GM12878 (cell line): ENCODE data around the gene CALY. TPM values are rescaled to one million over a fixed set of nuclear protein-coding genes. Genes with fewer than 3 reads are reported as not detected.

Source experiments
- ATAC-seq: fragments of 200-7000 bp; cut with Tn5 transposase; 3 replicates; pipeline ENCODE4 v1.9.1; 2020; ENCODE audit warnings: mild to moderate bottlenecking, moderate library complexity
- BruUV-seq: library from RNA; stranded (reverse); fragments of 400-500 nt; replicated peaks from 2 replicates; lab custom pipeline; 2021; lab: Mats Ljungman, UMichigan
- CTCF ChIA-PET: fragments of 300-600 bp; sonication (Branson Sonifier 250); formaldehyde crosslinking; extraction: SDS; loops from one replicate; lab custom pipeline; 2021; ENCODE audit warnings: inconsistent platforms; lab: Yijun Ruan, JAX
- POLR2A ChIA-PET: fragments of 350-600 bp; formaldehyde crosslinking; extraction: SDS; loops from one replicate; lab custom pipeline; 2021; ENCODE audit warnings: inconsistent platforms; lab: Charles Lee
- RAD21 ChIA-PET: fragments of 300-600 bp; sonication (Branson Sonifier 250); formaldehyde crosslinking; loops from one replicate; lab custom pipeline; 2023; ENCODE audit warnings: antibody characterized with exemption; ENCODE audit not compliant: unreplicated experiment; lab: Charles Lee
- SMC1A ChIA-PET: fragments of 300-600 bp; sonication (Branson Sonifier 250); formaldehyde crosslinking; loops from one replicate; lab custom pipeline; 2023; ENCODE audit not compliant: unreplicated experiment, uncharacterized antibody; lab: Charles Lee
- DNase-seq: peaks from one replicate; pipeline ENCODE4 v3.0.0-alpha.2; 2011; ENCODE audit warnings: low read depth, low spot score
- FAIRE-seq: peaks from 3 replicates; lab custom pipeline; 2011; peaks lifted over from hg19 to GRCh38; lab: Jason Lieb, UNC
- H2AFZ ChIP-seq: 2 replicates; pipeline ENCODE4 v1.6.0; 2011; ENCODE audit warnings: low read depth, low read length, control low read depth; ENCODE audit not compliant: control insufficient read depth
- H3K27ac ChIP-seq: 2 replicates; pipeline ENCODE4 v1.5.1; 2011; ENCODE audit warnings: control low read depth; ENCODE audit not compliant: control insufficient read depth, insufficient read depth
- H3K27me3 ChIP-seq, 2 experiments: replicated peaks in 1 of 2; 2 replicates each; pipeline versions ENCODE4 v1.6.0 to v1.6.1; 2011; ENCODE audit warnings: low read length in 1 of 2; ENCODE audit not compliant: control insufficient read depth in 2 of 2, insufficient read depth in 2 of 2
- H3K36me3 ChIP-seq, 2 experiments: 2 replicates each; pipeline ENCODE4 v1.5.1; 2011; ENCODE audit warnings: low read length in 1 of 2; ENCODE audit not compliant: control insufficient read depth in 2 of 2, insufficient read depth in 2 of 2
- H3K4me1 ChIP-seq: 2 replicates; pipeline ENCODE4 v1.6.1; 2011; ENCODE audit warnings: mild to moderate bottlenecking, low read length, moderate library complexity, mixed read lengths; ENCODE audit not compliant: control insufficient read depth, insufficient read depth
- H3K4me2 ChIP-seq: 2 replicates; pipeline ENCODE4 v1.6.0; 2011; ENCODE audit warnings: control low read depth; ENCODE audit not compliant: control insufficient read depth, insufficient read depth
- H3K4me3 ChIP-seq: fragments of 200-600 bp; sonication (generic); 2 replicates; pipeline ENCODE4 v1.5.1; 2016
- H3K79me2 ChIP-seq: 2 replicates; pipeline ENCODE4 v1.6.0; 2011; ENCODE audit warnings: low read length; ENCODE audit not compliant: control insufficient read depth, insufficient read depth
- H3K9ac ChIP-seq: 2 replicates; pipeline ENCODE4 v1.8.0; 2011; ENCODE audit warnings: low read length, control low read depth, mixed read lengths; ENCODE audit not compliant: control insufficient read depth, insufficient read depth
- H3K9me3 ChIP-seq: replicated peaks from 3 replicates; pipeline ENCODE4 v1.5.1; 2011; ENCODE audit warnings: mild to moderate bottlenecking, low read length; ENCODE audit not compliant: control insufficient read depth, insufficient read depth
- H4K20me1 ChIP-seq: 2 replicates; pipeline ENCODE4 v1.6.0; 2011; ENCODE audit not compliant: control insufficient read depth, insufficient read depth
- IKZF1 ChIP-seq: fragments of 450-650 bp; conservative IDR thresholded peaks from 2 replicates; pipeline ENCODE4 v1.6.1; 2017; ENCODE audit warnings: antibody characterized with exemption, mild to moderate bottlenecking
- JUND ChIP-seq: IDR thresholded peaks from 2 replicates; pipeline ENCODE4 v1.6.1; 2012; ENCODE audit warnings: low read depth, mild to moderate bottlenecking, low read length, improper control_type of control experiment, moderate library complexity
- MTA3 ChIP-seq: IDR thresholded peaks from 2 replicates; pipeline ENCODE4 v1.6.1; 2012; ENCODE audit warnings: low read length, inconsistent platforms, borderline replicate concordance
- NFIC ChIP-seq: IDR thresholded peaks from 2 replicates; pipeline ENCODE4 v1.6.1; 2012; ENCODE audit warnings: low read depth, mild to moderate bottlenecking, inconsistent platforms, low read length, moderate library complexity
- POLR2AphosphoS2 ChIP-seq: IDR thresholded peaks from 2 replicates; pipeline ENCODE4 v1.6.1; 2011; ENCODE audit warnings: low read depth, mild to moderate bottlenecking, low read length, improper control_type of control experiment, moderate library complexity
- RAD51 ChIP-seq: fragments of 450-650 bp; IDR thresholded peaks from 2 replicates; pipeline ENCODE4 v1.6.1; 2016; ENCODE audit warnings: moderate library complexity, mild to moderate bottlenecking, inconsistent platforms
- RFX5 ChIP-seq: IDR thresholded peaks from 2 replicates; pipeline ENCODE4 v1.6.1; 2011; ENCODE audit warnings: low read depth, low read length, improper control_type of control experiment
- SRF ChIP-seq, 2 experiments: IDR thresholded peaks; 2 replicates each; pipeline ENCODE4 v1.6.1; 2011; ENCODE audit warnings: low read depth in 2 of 2, low read length in 2 of 2, mild to moderate bottlenecking in 1 of 2, moderate library complexity in 1 of 2
- STAT1 ChIP-seq: fragments of 450-650 bp; conservative IDR thresholded peaks from 2 replicates; pipeline ENCODE4 v1.6.1; 2014; ENCODE audit warnings: antibody characterized with exemption, mild to moderate bottlenecking
- SUZ12 ChIP-seq: fragments of 200-600 bp; sonication (generic); IDR thresholded peaks from one replicate; pipeline ENCODE4 v1.6.1; 2018; ENCODE audit warnings: antibody characterized with exemption, mild to moderate bottlenecking; ENCODE audit not compliant: unreplicated experiment
- TCF12 ChIP-seq: IDR thresholded peaks from 2 replicates; pipeline ENCODE4 v1.6.1; 2011; ENCODE audit warnings: low read depth, mild to moderate bottlenecking, low read length
- TCF7 ChIP-seq: IDR thresholded peaks from 2 replicates; pipeline ENCODE4 v1.6.1; 2014; ENCODE audit warnings: antibody characterized with exemption, borderline replicate concordance
- YY1 ChIP-seq: IDR thresholded peaks from 2 replicates; pipeline ENCODE4 v1.6.1; 2011; ENCODE audit warnings: low read depth, mild to moderate bottlenecking, low read length
- ZBED1 ChIP-seq: IDR thresholded peaks from 2 replicates; pipeline ENCODE4 v1.6.1; 2016; ENCODE audit warnings: borderline replicate concordance
- ZNF217 ChIP-seq: fragments of 450-650 bp; IDR thresholded peaks from 2 replicates; pipeline ENCODE4 v1.6.1; 2017; ENCODE audit warnings: antibody characterized with exemption, mild to moderate bottlenecking
- ZNF274 ChIP-seq: IDR thresholded peaks from one replicate; pipeline ENCODE4 v1.8.0; 2011; ENCODE audit not compliant: insufficient read length, insufficient read depth
- WGBS: methylation state at CpG from one replicate; pipeline ENCODE4 v1.1.6; 2016; ENCODE audit warnings: low lambda C conversion rate; ENCODE audit not compliant: insufficient replicate concordance, insufficient coverage; ENCODE audit errors: missing lambda C conversion rate; 5-methylcytosine and 5-hydroxymethylcytosine counted together
- in situ Hi-C: fragments of 300-500 bp; cut with MboI; formaldehyde crosslinking; loops from 9 replicates; pipeline ENCODE4 v1.14.3; 2018; ENCODE audit warnings: mixed read lengths
- intact Hi-C: fragments of 100-400 bp; cut with micrococcal nuclease; formaldehyde crosslinking; loops from one replicate; pipeline ENCODE4 v1.14.2; 2022; ENCODE audit not compliant: unreplicated experiment
- polyA plus RNA-seq, 11 experiments: library from polyadenylated mRNA; depleted of rRNA in 4 of 11; unstranded in 6 of 11; stranded (reverse) in 5 of 11; fragments of >200 nt; fragmentation: Nextera tagmentation in 4 of 11; fragmentation: Illumina TruSeq in 1 of 11; extraction: Ambion mirVana in 4 of 11; extraction: Trizol in 1 of 11; gene quantifications; 1 replicate in 1 of 11; 2 replicates in 10 of 11; pipeline versions ENCODE4 v1.2.1 to v1.2.3, GENCODE V29; 2011 to 2016; ENCODE audit warnings: inconsistent platforms in 2 of 11, missing spikeins in 2 of 11, low read depth in 1 of 11
- total RNA-seq, 4 experiments: library from RNA; depleted of rRNA in 3 of 4; stranded (reverse); fragments of >200 nt in 3 of 4; fragmentation: Illumina TruSeq in 1 of 4; extraction: Trizol in 1 of 4; gene quantifications; 2 replicates each; pipeline versions ENCODE4 v1.2.1 to v1.2.3, GENCODE V29; 2013 to 2021
- TF ChIP-seq, protein P1 (sequence below): fragments of 450-650 bp; IDR thresholded peaks from 2 replicates; pipeline ENCODE4 v1.6.1; 2018; ENCODE audit warnings: mild to moderate bottlenecking, low read depth, moderate library complexity; ENCODE audit not compliant: partially characterized antibody
- TF ChIP-seq, protein P2 (sequence below): fragments of 450-650 bp; IDR thresholded peaks from 2 replicates; pipeline ENCODE4 v1.6.1; 2016; ENCODE audit warnings: mild to moderate bottlenecking

CALY gene
- total and polyA plus RNA-seq, 10 of the 15 experiments (the other 5 are each of a cell fraction or from before 2014, with no cell fraction given), result 0.07 TPM; not detected in 9

DNA sequence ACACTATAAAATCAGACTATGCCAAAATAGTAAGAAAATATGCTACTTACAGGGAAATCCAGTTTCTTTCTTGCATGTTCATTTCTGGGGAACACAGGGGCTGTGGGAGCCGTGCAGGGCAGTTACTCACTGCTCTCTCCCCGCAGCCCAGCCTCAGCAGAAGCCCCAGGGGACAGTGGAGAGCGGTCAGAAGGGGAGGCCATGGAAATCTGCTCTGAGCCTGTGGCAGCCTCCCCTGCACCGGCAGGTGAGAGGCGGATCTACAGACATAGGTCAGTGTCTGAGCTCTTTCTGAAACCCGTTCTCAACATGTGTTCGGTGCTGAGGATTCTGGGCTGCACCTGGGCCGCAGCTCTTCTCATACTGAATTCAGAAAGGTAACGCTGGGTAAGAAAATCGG, 25.1 kb downstream of the CALY start (continued):
- no peak for TF ChIP-seq SRF (IDR thresholded peaks at IDR 0.05; ENCODE audit: low read depth in 2 of 2, low read length in 2 of 2)
- no peak for TF ChIP-seq ZNF217

- H2AFZ ChIP-seq, result no peak overlapping the region
- no peak overlapping the region for H3K4me3 ChIP-seq
- H3K79me2 ChIP-seq, result peaks cover 26% of the 10 kb centered on the region
- no peaks in the 10 kb centered on the region for H4K20me1 ChIP-seq
- no peak overlapping the region for H3K27ac ChIP-seq
- H3K4me2 ChIP-seq, result no peak overlapping the region
- ATAC-seq (no peak), FAIRE-seq (no peak), DNase-seq (no peak)
- POLR2A ChIA-PET, result no interaction called here
- H3K9ac ChIP-seq, result no peak overlapping the region
- no peaks in the 10 kb centered on the region for H3K27me3 ChIP-seq
- SMC1A ChIA-PET, result no interaction called here
- peaks cover 15% of the 10 kb centered on the region for H3K4me1 ChIP-seq
- H3K36me3 ChIP-seq, result peaks cover 0 to 4% of the 10 kb centered on the region in 2 experiments; a peak in 3 of 4 replicates
- intact Hi-C loops (no loop called here), in situ Hi-C loops (no loop called here)
- TF ChIP-seq ZNF274, result no peak
- TF ChIP-seq RAD51, result no peak
- no peak for TF ChIP-seq TCF12
- TF ChIP-seq, protein P1, sequence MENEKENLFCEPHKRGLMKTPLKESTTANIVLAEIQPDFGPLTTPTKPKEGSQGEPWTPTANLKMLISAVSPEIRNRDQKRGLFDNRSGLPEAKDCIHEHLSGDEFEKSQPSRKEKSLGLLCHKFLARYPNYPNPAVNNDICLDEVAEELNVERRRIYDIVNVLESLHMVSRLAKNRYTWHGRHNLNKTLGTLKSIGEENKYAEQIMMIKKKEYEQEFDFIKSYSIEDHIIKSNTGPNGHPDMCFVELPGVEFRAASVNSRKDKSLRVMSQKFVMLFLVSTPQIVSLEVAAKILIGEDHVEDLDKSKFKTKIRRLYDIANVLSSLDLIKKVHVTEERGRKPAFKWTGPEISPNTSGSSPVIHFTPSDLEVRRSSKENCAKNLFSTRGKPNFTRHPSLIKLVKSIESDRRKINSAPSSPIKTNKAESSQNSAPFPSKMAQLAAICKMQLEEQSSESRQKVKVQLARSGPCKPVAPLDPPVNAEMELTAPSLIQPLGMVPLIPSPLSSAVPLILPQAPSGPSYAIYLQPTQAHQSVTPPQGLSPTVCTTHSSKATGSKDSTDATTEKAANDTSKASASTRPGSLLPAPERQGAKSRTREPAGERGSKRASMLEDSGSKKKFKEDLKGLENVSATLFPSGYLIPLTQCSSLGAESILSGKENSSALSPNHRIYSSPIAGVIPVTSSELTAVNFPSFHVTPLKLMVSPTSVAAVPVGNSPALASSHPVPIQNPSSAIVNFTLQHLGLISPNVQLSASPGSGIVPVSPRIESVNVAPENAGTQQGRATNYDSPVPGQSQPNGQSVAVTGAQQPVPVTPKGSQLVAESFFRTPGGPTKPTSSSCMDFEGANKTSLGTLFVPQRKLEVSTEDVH, result no peak
- no peak for TF ChIP-seq JUND
- TF ChIP-seq IKZF1, result no peak
- TF ChIP-seq RFX5, result no peak
- no peak for TF ChIP-seq SRF (IDR thresholded peaks at IDR 0.05; ENCODE audit: low read depth in 2 of 2, low read length in 2 of 2)
- TF ChIP-seq, protein P2, sequence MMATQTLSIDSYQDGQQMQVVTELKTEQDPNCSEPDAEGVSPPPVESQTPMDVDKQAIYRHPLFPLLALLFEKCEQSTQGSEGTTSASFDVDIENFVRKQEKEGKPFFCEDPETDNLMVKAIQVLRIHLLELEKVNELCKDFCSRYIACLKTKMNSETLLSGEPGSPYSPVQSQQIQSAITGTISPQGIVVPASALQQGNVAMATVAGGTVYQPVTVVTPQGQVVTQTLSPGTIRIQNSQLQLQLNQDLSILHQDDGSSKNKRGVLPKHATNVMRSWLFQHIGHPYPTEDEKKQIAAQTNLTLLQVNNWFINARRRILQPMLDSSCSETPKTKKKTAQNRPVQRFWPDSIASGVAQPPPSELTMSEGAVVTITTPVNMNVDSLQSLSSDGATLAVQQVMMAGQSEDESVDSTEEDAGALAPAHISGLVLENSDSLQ, result no peak
- TF ChIP-seq MTA3, result no peak
- no peak for TF ChIP-seq YY1
- TF ChIP-seq NFIC, result no peak
- no peak for TF ChIP-seq POLR2AphosphoS2
- TF ChIP-seq STAT1, result no peak
- TF ChIP-seq ZBED1, result no peak
- no peak for TF ChIP-seq SUZ12
- TF ChIP-seq TCF7, result no peak
- BruUV-seq, result no TSS peak
- no peaks in the 10 kb centered on the region for H3K9me3 ChIP-seq
- 97% methylated on average over 8 of the region's 8 CpGs for WGBS
- CTCF ChIA-PET, result interaction anchor here (1.5 kb wide), 1 partner anchor 10 kb away, joined by 3 read pairs; no protein-coding TSS in a partner anchor
- RAD21 ChIA-PET, result no interaction called here
Observed at GRCh38 chr10:133310789-133311188, 25.9 kb downstream of the CALY start.
